Calu3 (cell line): Measurements from ENCODE around the gene CETN3. TPM values are rescaled to one million over a fixed set of nuclear protein-coding genes. Genes with fewer than 3 reads are reported as not detected.
A peak's percentile ranks its signal among the peaks of the same experiment; 100 is the strongest.

Experiments
- Bru-seq: library from RNA; stranded (reverse); fragments of 400-500 nt; gene quantifications from one replicate; lab custom pipeline; 2021; lab: Mats Ljungman, UMichigan
- BruChase-seq, 2 experiments: library from RNA; stranded (reverse); fragments of 400-500 nt; gene quantifications; one replicate each; lab custom pipeline; 2021; lab: Mats Ljungman, UMichigan
- BruUV-seq: library from RNA; stranded (reverse); fragments of 400-500 nt; replicated peaks from 2 replicates; lab custom pipeline; 2021; lab: Mats Ljungman, UMichigan
- CTCF ChIA-PET: fragments of 300-600 bp; sonication (Branson Sonifier 250); formaldehyde crosslinking; loops from one replicate; lab custom pipeline; 2022; ENCODE audit warnings: antibody characterized with exemption; lab: Charles Lee
- DNase-seq: peaks from one replicate; pipeline ENCODE4 v3.0.0; 2022
- H3K27ac Mint-ChIP-seq: one replicate; pipeline ENCODE4 v1.8.0; 2022; ENCODE audit warnings: mixed read lengths; ENCODE audit not compliant: unreplicated experiment
- H3K27me3 Mint-ChIP-seq: one replicate; pipeline ENCODE4 v1.8.0; 2022; ENCODE audit warnings: mixed read lengths; ENCODE audit not compliant: unreplicated experiment
- H3K36me3 Mint-ChIP-seq: one replicate; pipeline ENCODE4 v1.8.0; 2022; ENCODE audit warnings: mild to moderate bottlenecking, moderate library complexity, mixed read lengths; ENCODE audit not compliant: insufficient read depth, unreplicated experiment
- H3K4me1 Mint-ChIP-seq: one replicate; pipeline ENCODE4 v1.8.0; 2022; ENCODE audit warnings: mild to moderate bottlenecking, low read depth, mixed read lengths; ENCODE audit not compliant: unreplicated experiment
- H3K4me3 Mint-ChIP-seq: one replicate; pipeline ENCODE4 v1.8.0; 2022; ENCODE audit warnings: mild to moderate bottlenecking, low read depth, moderate library complexity, mixed read lengths; ENCODE audit not compliant: unreplicated experiment
- H3K9me3 Mint-ChIP-seq: one replicate; pipeline ENCODE4 v1.8.0; 2022; ENCODE audit warnings: low read depth, mixed read lengths; ENCODE audit not compliant: unreplicated experiment
- CTCF ChIP-seq: fragments of 200-600 bp; IDR thresholded peaks from one replicate; pipeline ENCODE4 v1.8.0; 2022; ENCODE audit warnings: antibody characterized with exemption; ENCODE audit not compliant: unreplicated experiment
- intact Hi-C: fragments of 100-400 bp; cut with micrococcal nuclease; formaldehyde crosslinking; loops from one replicate; pipeline ENCODE4 v1.10.0; 2022; ENCODE audit not compliant: unreplicated experiment
- long read RNA-seq: library from polyadenylated mRNA; stranded (forward); transcript quantifications from one replicate; pipeline ENCODE4 v2.0.0, GENCODE V29; 2022
- total RNA-seq: library from RNA; stranded (reverse); gene quantifications from 2 replicates; pipeline ENCODE4 v1.2.3, GENCODE V29; 2022

CETN3 gene
- total RNA-seq (30.0 and 40.3 TPM in 2 replicates), Bru-seq, nascent RNA (percentile 77 among the genes with signal in this experiment), BruChase-seq, experiment 1, labeled RNA remaining after a 6-hour chase (percentile 65 among the genes with signal in this experiment), BruChase-seq, experiment 2, labeled RNA remaining after a 2-hour chase (percentile 68 among the genes with signal in this experiment)
- long read RNA-seq, transcript CETN3-201 (5 exons, 2,432 nt), result major isoform, 57 of 72 reads
- long read RNA-seq, partial matches to known transcripts, result 3 of 72 reads
- long read RNA-seq, other reads (novel, unspliced or antisense), result 6 of 72 reads

GRCh38 chr5:90409318-90410177 lies at the start of gene CETN3:
TSS of gene CETN3 (minus strand) at chr5:90409756. CDS start at chr5:90409661, 95 bp downstream.
- DNase-seq, result peak; percentile 95
- H3K27ac Mint-ChIP-seq, result no peak within 1 kb of the TSS
- no peaks in the 10 kb centered on the region for H3K27me3 Mint-ChIP-seq
- no peak for TF ChIP-seq CTCF
- H3K4me1 Mint-ChIP-seq, result peaks cover 17% of the 10 kb centered on the region
- CTCF ChIA-PET, result interaction anchor here (0.5 to 1.3 kb wide), 4 partner anchors 28 to 1685 kb away, joined by 3 to 5 read pairs (median 4); partner anchors contain the start of gene LYSMD3
- peaks cover 14% of the 10 kb centered on the region for H3K36me3 Mint-ChIP-seq
- H3K9me3 Mint-ChIP-seq, result no peaks in the 10 kb centered on the region
- no peak within 1 kb of the TSS for H3K4me3 Mint-ChIP-seq
- no TSS peak for BruUV-seq
- intact Hi-C loops, result loop anchor here (5.0 kb wide), 1 partner anchor 207 kb away; no protein-coding TSS in a partner anchor

- Mint-ChIP-seq H3K9me3 (no peaks in the 10 kb centered on the region), H3K27me3 (no peaks in the 10 kb centered on the region), H3K27ac (no peak overlapping the region), H3K4me3 (no peak overlapping the region), H3K4me1 (no peaks in the 10 kb centered on the region), H3K36me3 (no peaks in the 10 kb centered on the region)
- no peak for TF ChIP-seq CTCF
- BruUV-seq, result no TSS peak
- intact Hi-C loops, result no loop called here
- no peak for DNase-seq
- CTCF ChIA-PET, result no interaction called here
These were observed 37.4 kb upstream of the CETN3 start for GRCh38 chr5:90446961-90447360.

- intact Hi-C loops, result loop anchor here (1.0 kb wide), 2 partner anchors 90 to 164 kb away; no protein-coding TSS in a partner anchor
- H3K27me3 Mint-ChIP-seq, result peaks cover 19% of the 10 kb centered on the region
- H3K4me3 Mint-ChIP-seq, result no peak overlapping the region
- peaks cover 20% of the 10 kb centered on the region for H3K4me1 Mint-ChIP-seq
- no peak overlapping the region for H3K27ac Mint-ChIP-seq
- no peak for DNase-seq
- TF ChIP-seq CTCF, result no peak
- no TSS peak for BruUV-seq
- CTCF ChIA-PET, result interaction anchor here (1.5 kb wide), 1 partner anchor 164 kb away, joined by 10 read pairs; no protein-coding TSS in a partner anchor
- no peaks in the 10 kb centered on the region for H3K36me3 Mint-ChIP-seq
- no peaks in the 10 kb centered on the region for H3K9me3 Mint-ChIP-seq
These were observed 31.1 kb upstream of the CETN3 start for GRCh38 chr5:90440644-90441043.

GRCh38 chr5:90438100-90438499 lies 28.5 kb upstream of the CETN3 start:
- Mint-ChIP-seq H3K4me1 (peaks cover 20% of the 10 kb centered on the region), H3K27ac (no peak overlapping the region), H3K4me3 (no peak overlapping the region), H3K36me3 (no peaks in the 10 kb centered on the region), H3K9me3 (no peaks in the 10 kb centered on the region), H3K27me3 (peaks cover 25% of the 10 kb centered on the region)
- DNase-seq, result no peak
- CTCF ChIA-PET, result interaction anchor here (0.8 to 1.3 kb wide), 2 partner anchors 28 to 1709 kb away, joined by 3 read pairs; partner anchors contain the start of gene CETN3
- intact Hi-C loops, result no loop called here
- no peak for TF ChIP-seq CTCF
- BruUV-seq, result no TSS peak
